Measurements from ENCODE around the gene IKZF2. TPM values are rescaled to one million over a fixed set of nuclear protein-coding genes. Genes with fewer than 3 reads are reported as not detected.

The IKZF2 gene
- polyA plus RNA-seq, 2 of the 4 experiments (the other 2 are of a cell fraction): 0.17 to 0.44 TPM

DNA sequence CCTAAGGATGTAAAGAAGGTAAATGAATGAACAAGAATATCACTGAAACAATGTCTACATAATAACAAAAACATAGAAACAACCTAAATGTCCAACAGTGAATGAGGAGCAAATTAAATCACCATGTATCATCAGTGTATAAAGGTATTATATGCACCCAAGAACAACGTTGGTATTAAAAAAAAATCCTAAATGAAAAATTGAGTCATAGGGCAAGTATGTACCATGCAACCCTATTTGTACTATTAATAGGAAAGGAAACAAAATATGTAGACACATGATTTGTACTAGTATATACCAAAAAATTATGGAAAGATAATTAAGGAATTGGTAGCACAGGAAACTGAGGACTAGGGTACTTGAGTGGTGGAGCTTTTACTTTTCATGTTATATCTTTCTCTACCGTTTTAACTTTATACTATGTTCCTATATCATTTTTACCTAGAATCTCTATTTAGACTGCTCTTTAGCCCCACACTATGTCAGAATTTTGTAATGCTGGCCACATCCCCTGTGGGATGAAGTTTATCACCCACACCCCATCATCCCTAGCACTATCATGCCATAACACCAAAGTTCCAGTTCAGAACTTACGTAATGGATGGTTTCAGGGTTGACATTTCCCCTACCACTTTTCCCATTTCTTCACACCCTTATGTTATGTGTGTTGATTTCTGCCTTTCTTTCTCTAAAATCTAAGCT, 25.6 kb downstream of the IKZF2 start:
- POLR2A ChIA-PET: no interaction called here
- WGBS (ENCODE audit: missing lambda C conversion rate): 37% methylated on average over 3 of the region's 3 CpGs
- no peaks in the 10 kb centered on the region for H3K4me1 ChIP-seq
- no peaks in the 10 kb centered on the region for H3K9me3 ChIP-seq
- no peak overlapping the region for H3K27ac ChIP-seq
- ATAC-seq (no peak), FAIRE-seq (no peak), DNase-seq (ENCODE audit: low read depth in 1 of 2, low spot score in 1 of 2) (no peak)
- CTCF ChIA-PET: no interaction called here
- no peak overlapping the region for H3K4me3 ChIP-seq
- H3K4me2 ChIP-seq: no peak overlapping the region
- no peak for TF ChIP-seq MAFK (IDR thresholded peaks at IDR 0.05; ENCODE audit: partially characterized antibody)
- TF ChIP-seq, protein P1, sequence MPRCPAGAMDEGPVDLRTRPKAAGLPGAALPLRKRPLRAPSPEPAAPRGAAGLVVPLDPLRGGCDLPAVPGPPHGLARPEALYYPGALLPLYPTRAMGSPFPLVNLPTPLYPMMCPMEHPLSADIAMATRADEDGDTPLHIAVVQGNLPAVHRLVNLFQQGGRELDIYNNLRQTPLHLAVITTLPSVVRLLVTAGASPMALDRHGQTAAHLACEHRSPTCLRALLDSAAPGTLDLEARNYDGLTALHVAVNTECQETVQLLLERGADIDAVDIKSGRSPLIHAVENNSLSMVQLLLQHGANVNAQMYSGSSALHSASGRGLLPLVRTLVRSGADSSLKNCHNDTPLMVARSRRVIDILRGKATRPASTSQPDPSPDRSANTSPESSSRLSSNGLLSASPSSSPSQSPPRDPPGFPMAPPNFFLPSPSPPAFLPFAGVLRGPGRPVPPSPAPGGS (IDR thresholded peaks at IDR 0.05): no peak
- no peak for TF ChIP-seq TFCP2L1 (CRISPR knock-in tag; IDR thresholded peaks at IDR 0.05)
- TF ChIP-seq RAD21 (conservative IDR thresholded peaks at IDR 0.05 in 1 of 2, IDR thresholded peaks at IDR 0.05 in 1 of 2): no peak
- TF ChIP-seq MYC (IDR thresholded peaks at IDR 0.05; ENCODE audit: borderline replicate concordance, low read length): no peak
- no peak for TF ChIP-seq HOXB5 (CRISPR knock-in tag; IDR thresholded peaks at IDR 0.05)
- TF ChIP-seq RFX5 (IDR thresholded peaks at IDR 0.05): no peak
- TF ChIP-seq ESRRA (IDR thresholded peaks at IDR 0.05; ENCODE audit: borderline replicate concordance, low read length): no peak
- TF ChIP-seq ZC3H11A (IDR thresholded peaks at IDR 0.05): no peak
- TF ChIP-seq BHLHE40 (IDR thresholded peaks at IDR 0.05; ENCODE audit: low read depth, low read length): no peak
- no peak for TF ChIP-seq NFE2L2 (conservative IDR thresholded peaks at IDR 0.05; ENCODE audit: low read length)
- TF ChIP-seq EHMT2 (IDR thresholded peaks at IDR 0.05; ENCODE audit: low read depth): no peak
- no peak for TF ChIP-seq FOXS1 (CRISPR knock-in tag; IDR thresholded peaks at IDR 0.05)
- TF ChIP-seq, protein P2, sequence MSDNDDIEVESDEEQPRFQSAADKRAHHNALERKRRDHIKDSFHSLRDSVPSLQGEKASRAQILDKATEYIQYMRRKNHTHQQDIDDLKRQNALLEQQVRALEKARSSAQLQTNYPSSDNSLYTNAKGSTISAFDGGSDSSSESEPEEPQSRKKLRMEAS (IDR thresholded peaks at IDR 0.05): no peak
- TF ChIP-seq TP53 (CRISPR knock-in tag; IDR thresholded peaks at IDR 0.05): no peak
- no peak for TF ChIP-seq FOSL2 (IDR thresholded peaks at IDR 0.05)
- TF ChIP-seq FOSL2 (CRISPR knock-in tag; IDR thresholded peaks at IDR 0.05): no peak

DNA sequence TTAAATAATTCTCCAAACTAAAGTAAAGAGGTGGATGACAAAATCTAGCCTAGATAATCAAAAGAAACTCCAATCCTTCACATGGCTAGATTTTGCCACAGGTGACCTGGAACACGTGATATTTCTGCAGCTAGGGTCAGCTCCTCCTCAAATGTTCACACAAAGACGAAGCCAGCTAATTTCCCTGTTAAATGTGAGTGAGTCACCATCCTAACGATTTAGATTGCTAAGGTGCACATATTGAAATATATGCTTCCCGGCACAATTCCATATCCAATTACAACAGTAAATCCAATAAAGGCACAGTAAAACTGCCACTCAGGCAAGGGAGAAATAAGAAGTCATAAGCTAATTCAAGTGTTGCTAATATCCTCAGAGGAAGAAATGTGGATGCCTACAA, 28.7 kb downstream of the IKZF2 start:
- WGBS (ENCODE audit: missing lambda C conversion rate): 36% methylated on average over 4 of the region's 4 CpGs
- no peaks in the 10 kb centered on the region for H3K4me1 ChIP-seq
- POLR2A ChIA-PET: no interaction called here
- no peak overlapping the region for H3K27ac ChIP-seq
- FAIRE-seq: no peak
- CTCF ChIA-PET: no interaction called here
- no peaks in the 10 kb centered on the region for H3K9me3 ChIP-seq
- ATAC-seq: no peak
- no peak overlapping the region for H3K4me3 ChIP-seq
- DNase-seq (ENCODE audit: low read depth in 1 of 2, low spot score in 1 of 2): no peak
- H3K4me2 ChIP-seq: no peak overlapping the region
- TF ChIP-seq, protein P3, sequence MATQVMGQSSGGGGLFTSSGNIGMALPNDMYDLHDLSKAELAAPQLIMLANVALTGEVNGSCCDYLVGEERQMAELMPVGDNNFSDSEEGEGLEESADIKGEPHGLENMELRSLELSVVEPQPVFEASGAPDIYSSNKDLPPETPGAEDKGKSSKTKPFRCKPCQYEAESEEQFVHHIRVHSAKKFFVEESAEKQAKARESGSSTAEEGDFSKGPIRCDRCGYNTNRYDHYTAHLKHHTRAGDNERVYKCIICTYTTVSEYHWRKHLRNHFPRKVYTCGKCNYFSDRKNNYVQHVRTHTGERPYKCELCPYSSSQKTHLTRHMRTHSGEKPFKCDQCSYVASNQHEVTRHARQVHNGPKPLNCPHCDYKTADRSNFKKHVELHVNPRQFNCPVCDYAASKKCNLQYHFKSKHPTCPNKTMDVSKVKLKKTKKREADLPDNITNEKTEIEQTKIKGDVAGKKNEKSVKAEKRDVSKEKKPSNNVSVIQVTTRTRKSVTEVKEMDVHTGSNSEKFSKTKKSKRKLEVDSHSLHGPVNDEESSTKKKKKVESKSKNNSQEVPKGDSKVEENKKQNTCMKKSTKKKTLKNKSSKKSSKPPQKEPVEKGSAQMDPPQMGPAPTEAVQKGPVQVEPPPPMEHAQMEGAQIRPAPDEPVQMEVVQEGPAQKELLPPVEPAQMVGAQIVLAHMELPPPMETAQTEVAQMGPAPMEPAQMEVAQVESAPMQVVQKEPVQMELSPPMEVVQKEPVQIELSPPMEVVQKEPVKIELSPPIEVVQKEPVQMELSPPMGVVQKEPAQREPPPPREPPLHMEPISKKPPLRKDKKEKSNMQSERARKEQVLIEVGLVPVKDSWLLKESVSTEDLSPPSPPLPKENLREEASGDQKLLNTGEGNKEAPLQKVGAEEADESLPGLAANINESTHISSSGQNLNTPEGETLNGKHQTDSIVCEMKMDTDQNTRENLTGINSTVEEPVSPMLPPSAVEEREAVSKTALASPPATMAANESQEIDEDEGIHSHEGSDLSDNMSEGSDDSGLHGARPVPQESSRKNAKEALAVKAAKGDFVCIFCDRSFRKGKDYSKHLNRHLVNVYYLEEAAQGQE (IDR thresholded peaks at IDR 0.05): no peak
- no peak for TF ChIP-seq CBX2 (IDR thresholded peaks at IDR 0.05; ENCODE audit: borderline replicate concordance, low read depth)
- no peak for TF ChIP-seq SREBF2 (IDR thresholded peaks at IDR 0.05)
- no peak for TF ChIP-seq RARB (CRISPR knock-in tag; IDR thresholded peaks at IDR 0.05)
- no peak for TF ChIP-seq NFE2L2 (conservative IDR thresholded peaks at IDR 0.05; ENCODE audit: low read length)
- TF ChIP-seq TP53 (CRISPR knock-in tag; IDR thresholded peaks at IDR 0.05): no peak
- no peak for TF ChIP-seq MYC (IDR thresholded peaks at IDR 0.05; ENCODE audit: borderline replicate concordance, low read length)
- TF ChIP-seq SMC3 (IDR thresholded peaks at IDR 0.05): no peak
- TF ChIP-seq POLR2A (IDR thresholded peaks at IDR 0.05; ENCODE audit: low read length): no peak
- TF ChIP-seq EP300 (IDR thresholded peaks at IDR 0.05): no peak
- TF ChIP-seq ELK1 (IDR thresholded peaks at IDR 0.05; ENCODE audit: low read depth, low read length): no peak
- no peak for TF ChIP-seq CBX8 (IDR thresholded peaks at IDR 0.05)
- TF ChIP-seq, protein P4, sequence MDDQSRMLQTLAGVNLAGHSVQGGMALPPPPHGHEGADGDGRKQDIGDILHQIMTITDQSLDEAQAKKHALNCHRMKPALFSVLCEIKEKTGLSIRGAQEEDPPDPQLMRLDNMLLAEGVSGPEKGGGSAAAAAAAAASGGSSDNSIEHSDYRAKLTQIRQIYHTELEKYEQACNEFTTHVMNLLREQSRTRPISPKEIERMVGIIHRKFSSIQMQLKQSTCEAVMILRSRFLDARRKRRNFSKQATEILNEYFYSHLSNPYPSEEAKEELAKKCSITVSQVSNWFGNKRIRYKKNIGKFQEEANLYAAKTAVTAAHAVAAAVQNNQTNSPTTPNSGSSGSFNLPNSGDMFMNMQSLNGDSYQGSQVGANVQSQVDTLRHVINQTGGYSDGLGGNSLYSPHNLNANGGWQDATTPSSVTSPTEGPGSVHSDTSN (IDR thresholded peaks at IDR 0.05): no peak
- TF ChIP-seq, protein P5, sequence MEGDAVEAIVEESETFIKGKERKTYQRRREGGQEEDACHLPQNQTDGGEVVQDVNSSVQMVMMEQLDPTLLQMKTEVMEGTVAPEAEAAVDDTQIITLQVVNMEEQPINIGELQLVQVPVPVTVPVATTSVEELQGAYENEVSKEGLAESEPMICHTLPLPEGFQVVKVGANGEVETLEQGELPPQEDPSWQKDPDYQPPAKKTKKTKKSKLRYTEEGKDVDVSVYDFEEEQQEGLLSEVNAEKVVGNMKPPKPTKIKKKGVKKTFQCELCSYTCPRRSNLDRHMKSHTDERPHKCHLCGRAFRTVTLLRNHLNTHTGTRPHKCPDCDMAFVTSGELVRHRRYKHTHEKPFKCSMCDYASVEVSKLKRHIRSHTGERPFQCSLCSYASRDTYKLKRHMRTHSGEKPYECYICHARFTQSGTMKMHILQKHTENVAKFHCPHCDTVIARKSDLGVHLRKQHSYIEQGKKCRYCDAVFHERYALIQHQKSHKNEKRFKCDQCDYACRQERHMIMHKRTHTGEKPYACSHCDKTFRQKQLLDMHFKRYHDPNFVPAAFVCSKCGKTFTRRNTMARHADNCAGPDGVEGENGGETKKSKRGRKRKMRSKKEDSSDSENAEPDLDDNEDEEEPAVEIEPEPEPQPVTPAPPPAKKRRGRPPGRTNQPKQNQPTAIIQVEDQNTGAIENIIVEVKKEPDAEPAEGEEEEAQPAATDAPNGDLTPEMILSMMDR (IDR thresholded peaks at IDR 0.05): no peak
- TF ChIP-seq CHD4 (IDR thresholded peaks at IDR 0.05; ENCODE audit: borderline replicate concordance): no peak
- TF ChIP-seq HDAC2 (IDR thresholded peaks at IDR 0.05): no peak
- TF ChIP-seq ZNF302 (CRISPR knock-in tag; IDR thresholded peaks at IDR 0.05): no peak
- TF ChIP-seq GATA3 (IDR thresholded peaks at IDR 0.05; ENCODE audit: borderline replicate concordance): no peak
